Measurements from ENCODE around the gene TEAD1. TPM values are rescaled to one million over a fixed set of nuclear protein-coding genes. Genes with fewer than 3 reads are reported as not detected.

The TEAD1 gene
- total RNA-seq, 1 experiment from 2014 or later = 106 TPM

DNA sequence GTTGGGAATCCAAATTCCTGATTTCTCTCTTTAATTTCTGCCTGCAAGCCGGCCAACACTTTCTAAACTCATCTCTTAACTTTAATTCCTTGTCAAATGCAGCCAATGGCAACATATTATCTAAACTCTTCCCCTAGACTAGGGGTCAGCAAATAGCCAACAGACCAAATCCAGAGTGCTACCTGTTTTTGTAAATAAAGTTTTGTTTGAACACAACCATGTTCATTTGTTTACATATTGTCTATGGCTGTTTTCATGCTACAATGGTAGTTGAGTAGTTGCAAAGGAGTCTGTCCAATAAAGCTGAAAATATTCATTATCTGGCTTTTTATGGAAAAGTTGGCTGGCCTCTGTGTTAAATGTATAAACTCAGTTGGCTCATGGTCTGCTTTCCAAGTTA, 297.7 kb downstream of the TEAD1 start:
- Histone ChIP-seq H3F3A (ENCODE audit: insufficient read depth, low read depth) (0 out of 2 replicates have a peak, but pooled peaks cover 6% of the 10 kb centered on the region), H3K9me3 (ENCODE audit: insufficient read depth, low read depth) (no peaks in the 10 kb centered on the region), H3K27ac (no peak overlapping the region), H3K4me1 (replicated peaks; ENCODE audit: insufficient read depth) (no peaks in the 10 kb centered on the region), H2AFZ (no peak overlapping the region), H3K4me3 (no peak overlapping the region), H3K27me3 (ENCODE audit: insufficient read depth, low read depth) (no peaks in the 10 kb centered on the region), H4K20me1 (ENCODE audit: insufficient read depth) (no peaks in the 10 kb centered on the region), H3K36me3 (ENCODE audit: low read depth) (no peaks in the 10 kb centered on the region), H3K79me2 (ENCODE audit: low read depth) (no peaks in the 10 kb centered on the region), H3K4me2 (no peak overlapping the region), H3K9me2 (ENCODE audit: insufficient read depth) (no peaks in the 10 kb centered on the region)
- BruUV-seq (replicated peaks) = no TSS peak
- TF ChIP-seq, protein P1, sequence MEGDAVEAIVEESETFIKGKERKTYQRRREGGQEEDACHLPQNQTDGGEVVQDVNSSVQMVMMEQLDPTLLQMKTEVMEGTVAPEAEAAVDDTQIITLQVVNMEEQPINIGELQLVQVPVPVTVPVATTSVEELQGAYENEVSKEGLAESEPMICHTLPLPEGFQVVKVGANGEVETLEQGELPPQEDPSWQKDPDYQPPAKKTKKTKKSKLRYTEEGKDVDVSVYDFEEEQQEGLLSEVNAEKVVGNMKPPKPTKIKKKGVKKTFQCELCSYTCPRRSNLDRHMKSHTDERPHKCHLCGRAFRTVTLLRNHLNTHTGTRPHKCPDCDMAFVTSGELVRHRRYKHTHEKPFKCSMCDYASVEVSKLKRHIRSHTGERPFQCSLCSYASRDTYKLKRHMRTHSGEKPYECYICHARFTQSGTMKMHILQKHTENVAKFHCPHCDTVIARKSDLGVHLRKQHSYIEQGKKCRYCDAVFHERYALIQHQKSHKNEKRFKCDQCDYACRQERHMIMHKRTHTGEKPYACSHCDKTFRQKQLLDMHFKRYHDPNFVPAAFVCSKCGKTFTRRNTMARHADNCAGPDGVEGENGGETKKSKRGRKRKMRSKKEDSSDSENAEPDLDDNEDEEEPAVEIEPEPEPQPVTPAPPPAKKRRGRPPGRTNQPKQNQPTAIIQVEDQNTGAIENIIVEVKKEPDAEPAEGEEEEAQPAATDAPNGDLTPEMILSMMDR (conservative IDR thresholded peaks at IDR 0.05) = no peak
- TF ChIP-seq EZH2 (IDR thresholded peaks at IDR 0.05; ENCODE audit: low read depth) = no peak
- DNase-seq = no peak
- ChIA-PET POLR2A (ENCODE audit: unreplicated experiment) (no interaction called here), CTCF (no interaction called here)
- intact Hi-C loops (cut with micrococcal nuclease; ENCODE audit: unreplicated experiment) = no loop called here

DNA sequence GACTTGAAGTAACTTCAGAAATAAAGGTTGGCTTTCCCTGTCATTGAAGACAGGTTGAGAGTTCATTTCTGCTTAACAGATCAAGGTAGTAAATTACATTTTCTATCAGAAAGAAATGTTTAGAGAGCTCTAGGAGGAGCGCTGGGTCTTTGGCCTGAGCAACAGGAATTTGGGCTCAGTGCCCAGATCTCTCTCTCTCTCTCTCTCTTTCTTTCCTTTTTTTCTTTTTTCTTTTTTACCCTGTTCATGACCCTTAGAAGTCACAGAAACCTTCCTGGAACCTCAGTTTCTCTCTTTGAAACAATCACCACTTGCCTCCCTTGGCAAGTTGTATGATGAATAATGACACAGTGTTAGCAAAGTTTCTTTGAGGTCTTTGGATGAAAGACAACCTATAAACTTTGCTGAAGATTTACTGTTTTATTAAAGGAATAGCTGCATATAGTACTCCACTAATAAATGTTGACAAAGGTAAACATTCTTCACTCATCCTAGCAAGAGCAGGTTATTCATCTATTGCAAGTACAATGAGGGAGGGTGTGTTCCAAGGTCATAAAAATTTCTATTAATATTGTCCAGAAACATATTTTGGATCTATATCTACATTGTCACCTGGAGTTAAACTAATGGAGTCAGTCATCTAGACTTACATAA, 299.4 kb downstream of the TEAD1 start:
- Histone ChIP-seq H3K4me1 (replicated peaks; ENCODE audit: insufficient read depth) (no peaks in the 10 kb centered on the region), H3K27ac (no peak overlapping the region), H3F3A (ENCODE audit: insufficient read depth, low read depth) (no peaks in the 10 kb centered on the region), H3K4me3 (no peak overlapping the region), H3K79me2 (ENCODE audit: low read depth) (no peaks in the 10 kb centered on the region), H3K4me2 (no peak overlapping the region), H3K36me3 (ENCODE audit: low read depth) (no peaks in the 10 kb centered on the region), H4K20me1 (ENCODE audit: insufficient read depth) (no peaks in the 10 kb centered on the region), H2AFZ (no peak overlapping the region), H3K9me2 (ENCODE audit: insufficient read depth) (no peaks in the 10 kb centered on the region), H3K27me3 (ENCODE audit: insufficient read depth, low read depth) (no peaks in the 10 kb centered on the region), H3K9me3 (ENCODE audit: insufficient read depth, low read depth) (no peaks in the 10 kb centered on the region)
- no TSS peak for BruUV-seq (replicated peaks)
- CTCF ChIA-PET = interaction anchor here (0.5 kb wide), 1 partner anchor 370 kb away, joined by 3 read pairs; no protein-coding TSS in a partner anchor
- POLR2A ChIA-PET (ENCODE audit: unreplicated experiment) = no interaction called here
- no peak for DNase-seq
- TF ChIP-seq, protein P1 (conservative IDR thresholded peaks at IDR 0.05) = no peak
- no peak for TF ChIP-seq EZH2 (IDR thresholded peaks at IDR 0.05; ENCODE audit: low read depth)
- intact Hi-C loops (cut with micrococcal nuclease; ENCODE audit: unreplicated experiment) = no loop called here

GRCh38 chr11:12975195-12975594, 301.0 kb downstream of the TEAD1 start:
- CTCF ChIA-PET = no interaction called here
- no TSS peak for BruUV-seq (replicated peaks)

More at GRCh38 chr11:12975195-12975594, 301.0 kb downstream of the TEAD1 start:
- no peaks in the 10 kb centered on the region for H3K36me3 ChIP-seq (ENCODE audit: low read depth)
- no peak overlapping the region for H3K27ac ChIP-seq
- no peaks in the 10 kb centered on the region for H4K20me1 ChIP-seq (ENCODE audit: insufficient read depth)
- POLR2A ChIA-PET (ENCODE audit: unreplicated experiment) = no interaction called here
- DNase-seq = no peak
- intact Hi-C loops (cut with micrococcal nuclease; ENCODE audit: unreplicated experiment) = no loop called here
- no peaks in the 10 kb centered on the region for H3K4me1 ChIP-seq (replicated peaks; ENCODE audit: insufficient read depth)
- H3K4me2 ChIP-seq = no peak overlapping the region
- H3F3A ChIP-seq (ENCODE audit: insufficient read depth, low read depth) = no peaks in the 10 kb centered on the region
- no peak for TF ChIP-seq EZH2 (IDR thresholded peaks at IDR 0.05; ENCODE audit: low read depth)
- TF ChIP-seq, protein P1 (conservative IDR thresholded peaks at IDR 0.05) = no peak
- no peaks in the 10 kb centered on the region for H3K9me2 ChIP-seq (ENCODE audit: insufficient read depth)
- H2AFZ ChIP-seq = no peak overlapping the region
- H3K9me3 ChIP-seq (ENCODE audit: insufficient read depth, low read depth) = no peaks in the 10 kb centered on the region
- H3K27me3 ChIP-seq (ENCODE audit: insufficient read depth, low read depth) = no peaks in the 10 kb centered on the region
- no peaks in the 10 kb centered on the region for H3K79me2 ChIP-seq (ENCODE audit: low read depth)
- no peak overlapping the region for H3K4me3 ChIP-seq
